DOHH2 (cell line): ENCODE results near the gene IFT57.

Source experiments
- H3F3A ChIP-seq: fragments of 200-600 bp; sonication (generic), shearing (Covaris generic); 2 replicates; pipeline ENCODE4 v1.6.0; 2016; ENCODE audit warnings: antibody characterized with exemption, mild to moderate bottlenecking; ENCODE audit not compliant: control insufficient read depth, insufficient read depth
- H3K27ac ChIP-seq: fragments of 200-600 bp; sonication (generic); 2 replicates; pipeline ENCODE4 v1.5.1; 2014; ENCODE audit warnings: low read depth, mild to moderate bottlenecking, low read length, moderate library complexity
- H3K27me3 ChIP-seq: fragments of 200-600 bp; sonication (generic); 2 replicates; pipeline ENCODE4 v1.6.1; 2014; ENCODE audit warnings: mild to moderate bottlenecking, low read length, mixed read lengths; ENCODE audit not compliant: control insufficient read depth
- H3K36me3 ChIP-seq: fragments of 200-600 bp; sonication (generic); 2 replicates; pipeline ENCODE4 v1.6.1; 2014; ENCODE audit warnings: mild to moderate bottlenecking, low read length, moderate library complexity, mixed read lengths; ENCODE audit not compliant: control insufficient read depth
- H3K4me1 ChIP-seq: fragments of 200-600 bp; sonication (generic); 2 replicates; pipeline ENCODE4 v1.6.1; 2014; ENCODE audit warnings: mild to moderate bottlenecking, low read length, mixed read lengths; ENCODE audit not compliant: control insufficient read depth
- H3K4me2 ChIP-seq: fragments of 200-600 bp; sonication (generic); 2 replicates; pipeline ENCODE4 v1.6.0; 2014; ENCODE audit warnings: mild to moderate bottlenecking, low read length, moderate library complexity
- H3K4me3 ChIP-seq: fragments of 200-600 bp; sonication (generic); 2 replicates; pipeline ENCODE4 v1.5.1; 2014; ENCODE audit warnings: mild to moderate bottlenecking, low read length, mixed read lengths
- H3K79me2 ChIP-seq: fragments of 200-600 bp; sonication (generic); 2 replicates; pipeline ENCODE4 v1.6.1; 2014; ENCODE audit warnings: mild to moderate bottlenecking, low read length, mixed read lengths; ENCODE audit not compliant: control insufficient read depth
- H3K9me2 ChIP-seq: fragments of 200-600 bp; sonication (generic); replicated peaks from 2 replicates; pipeline ENCODE4 v1.6.1; 2014; ENCODE audit warnings: mild to moderate bottlenecking, low read length, mixed read lengths; ENCODE audit not compliant: control insufficient read depth
- H3K9me3 ChIP-seq: fragments of 200-600 bp; sonication (generic); 2 replicates; pipeline ENCODE4 v1.6.1; 2014; ENCODE audit warnings: antibody characterized with exemption, low read length, mixed read lengths; ENCODE audit not compliant: control insufficient read depth, insufficient read depth
- H4K20me1 ChIP-seq: fragments of 200-600 bp; sonication (generic); 2 replicates; pipeline ENCODE4 v1.6.0; 2014; ENCODE audit warnings: low read depth, mild to moderate bottlenecking, antibody characterized with exemption, low read length, moderate library complexity; ENCODE audit not compliant: control insufficient read depth, insufficient read depth
- EZH2phosphoT487 ChIP-seq: fragments of 200-600 bp; sonication (generic); IDR thresholded peaks from 2 replicates; pipeline ENCODE4 v1.6.1; 2017; ENCODE audit warnings: borderline replicate concordance, mild to moderate bottlenecking, antibody characterized with exemption, low read length, moderate library complexity, mixed read lengths
- TF ChIP-seq, protein P1 (sequence below): fragments of 200-600 bp; sonication (generic); IDR thresholded peaks from one replicate; pipeline ENCODE4 v1.5.1; 2014; ENCODE audit warnings: antibody characterized with exemption, mild to moderate bottlenecking, low read depth, low read length; ENCODE audit not compliant: poor library complexity, severe bottlenecking

The IFT57 gene

DNA sequence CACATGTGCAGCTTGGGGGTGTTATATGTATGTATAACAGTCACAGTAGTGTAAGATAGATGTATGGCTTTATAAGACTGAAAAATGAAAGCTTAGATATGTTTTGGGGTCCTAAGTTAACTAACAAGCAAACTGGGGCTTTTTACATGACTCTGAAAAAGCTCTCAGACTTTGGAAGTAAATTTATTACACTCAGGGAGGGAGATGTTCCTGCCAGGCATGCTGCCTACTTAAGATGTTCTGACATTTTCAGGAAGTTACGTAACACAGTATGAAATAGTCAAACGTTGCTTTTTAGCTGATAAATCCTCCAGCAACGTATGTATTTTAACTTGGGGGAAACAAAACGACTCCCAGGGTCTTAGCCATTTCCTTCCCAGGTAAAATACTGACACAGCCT lies 1.7 kb upstream of the IFT57 start:
- Histone ChIP-seq H3K9me3 (no peaks in the 10 kb centered on the region), H3K27ac (peak overlapping the region; percentile 71), H3F3A (peaks cover 4% of the 10 kb centered on the region; the same call in 1 of the 2 replicates), H3K4me1 (peaks cover 38% of the 10 kb centered on the region), H3K27me3 (no peaks in the 10 kb centered on the region), H3K4me3 (peak overlapping the region; percentile 90), H3K79me2 (peaks cover 38% of the 10 kb centered on the region), H3K4me2 (peak overlapping the region; percentile 98), H4K20me1 (no peaks in the 10 kb centered on the region), H3K36me3 (no peaks in the 10 kb centered on the region), H3K9me2 (no peaks in the 10 kb centered on the region)
- TF ChIP-seq, protein P1, sequence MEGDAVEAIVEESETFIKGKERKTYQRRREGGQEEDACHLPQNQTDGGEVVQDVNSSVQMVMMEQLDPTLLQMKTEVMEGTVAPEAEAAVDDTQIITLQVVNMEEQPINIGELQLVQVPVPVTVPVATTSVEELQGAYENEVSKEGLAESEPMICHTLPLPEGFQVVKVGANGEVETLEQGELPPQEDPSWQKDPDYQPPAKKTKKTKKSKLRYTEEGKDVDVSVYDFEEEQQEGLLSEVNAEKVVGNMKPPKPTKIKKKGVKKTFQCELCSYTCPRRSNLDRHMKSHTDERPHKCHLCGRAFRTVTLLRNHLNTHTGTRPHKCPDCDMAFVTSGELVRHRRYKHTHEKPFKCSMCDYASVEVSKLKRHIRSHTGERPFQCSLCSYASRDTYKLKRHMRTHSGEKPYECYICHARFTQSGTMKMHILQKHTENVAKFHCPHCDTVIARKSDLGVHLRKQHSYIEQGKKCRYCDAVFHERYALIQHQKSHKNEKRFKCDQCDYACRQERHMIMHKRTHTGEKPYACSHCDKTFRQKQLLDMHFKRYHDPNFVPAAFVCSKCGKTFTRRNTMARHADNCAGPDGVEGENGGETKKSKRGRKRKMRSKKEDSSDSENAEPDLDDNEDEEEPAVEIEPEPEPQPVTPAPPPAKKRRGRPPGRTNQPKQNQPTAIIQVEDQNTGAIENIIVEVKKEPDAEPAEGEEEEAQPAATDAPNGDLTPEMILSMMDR = no peak

DNA sequence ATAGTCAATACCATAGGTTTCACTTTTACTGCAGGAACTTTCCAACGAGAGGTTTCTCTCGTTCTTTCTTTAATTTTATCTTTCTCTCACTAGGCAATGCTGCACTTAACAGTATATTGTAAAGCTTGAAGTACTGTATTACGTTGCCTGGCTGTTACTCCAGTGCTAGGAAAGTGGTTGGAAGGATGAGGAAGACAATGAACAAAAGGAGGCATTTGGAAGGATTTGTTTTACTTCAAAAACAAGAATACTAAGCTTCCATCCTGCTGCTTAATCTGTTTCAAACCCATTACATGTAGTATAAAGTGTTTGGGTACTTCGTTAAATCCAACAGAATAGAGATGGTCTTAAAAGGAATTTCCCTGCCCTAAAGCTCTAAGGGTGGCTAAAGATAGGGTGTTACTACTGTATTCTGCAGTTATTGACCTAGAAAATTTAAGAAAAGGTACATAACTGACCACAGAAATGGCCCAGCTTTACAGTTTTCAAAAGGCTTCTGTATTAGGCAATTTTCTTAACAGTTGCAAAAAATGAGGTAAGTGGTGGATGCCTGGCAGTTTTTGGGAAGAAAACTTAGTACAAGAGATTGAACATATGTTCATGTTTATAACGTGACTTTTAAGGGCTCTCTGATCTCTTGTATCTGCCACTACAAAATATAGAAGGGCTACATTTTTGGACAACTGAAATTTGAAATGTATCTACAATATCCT lies 785 bp upstream of the IFT57 start:
- H3K4me2 ChIP-seq = peak overlapping the region; percentile 98
- peaks cover 47% of the 10 kb centered on the region for H3K4me1 ChIP-seq
- no peaks in the 10 kb centered on the region for H3K9me3 ChIP-seq
- H3K79me2 ChIP-seq = peaks cover 47% of the 10 kb centered on the region
- peak overlapping the region; percentile 90 for H3K4me3 ChIP-seq
- H3K27ac ChIP-seq = peak overlapping the region; percentile 71
- peaks cover 4% of the 10 kb centered on the region; the same call in 1 of the 2 replicates for H3F3A ChIP-seq
- no peaks in the 10 kb centered on the region for H4K20me1 ChIP-seq
- H3K36me3 ChIP-seq = peaks cover 8% of the 10 kb centered on the region
- no peaks in the 10 kb centered on the region for H3K9me2 ChIP-seq
- TF ChIP-seq, protein P1 = no peak
- TF ChIP-seq EZH2phosphoT487 = no peak
- H3K27me3 ChIP-seq = no peaks in the 10 kb centered on the region

GRCh38 chr3:108221393-108221792 lies 831 bp downstream of the IFT57 start:
- peaks cover 20% of the 10 kb centered on the region for H3K36me3 ChIP-seq
- H3K27me3 ChIP-seq = no peaks in the 10 kb centered on the region
- no peaks in the 10 kb centered on the region for H4K20me1 ChIP-seq
- no peaks in the 10 kb centered on the region for H3K9me3 ChIP-seq
- peaks cover 52% of the 10 kb centered on the region for H3K4me1 ChIP-seq
- H3K27ac ChIP-seq = peak overlapping the region; percentile 87
- H3K4me2 ChIP-seq = peak overlapping the region; percentile 89
- TF ChIP-seq EZH2phosphoT487 = no peak
- H3F3A ChIP-seq = peaks cover 4% of the 10 kb centered on the region; the same call in 1 of the 2 replicates
- H3K79me2 ChIP-seq = peaks cover 55% of the 10 kb centered on the region
- H3K9me2 ChIP-seq = no peaks in the 10 kb centered on the region
- peak overlapping the region; percentile 90 for H3K4me3 ChIP-seq

GRCh38 chr3:108219336-108219735 lies 2.9 kb downstream of the IFT57 start:
- H3K9me3 ChIP-seq = no peaks in the 10 kb centered on the region
- no peaks in the 10 kb centered on the region for H3K27me3 ChIP-seq
- H3K4me1 ChIP-seq = peaks cover 56% of the 10 kb centered on the region
- no peaks in the 10 kb centered on the region for H4K20me1 ChIP-seq
- H3K4me2 ChIP-seq = peak overlapping the region; percentile 89
- H3K79me2 ChIP-seq = peaks cover 67% of the 10 kb centered on the region
- H3K27ac ChIP-seq = peak overlapping the region; percentile 87
- no peak for TF ChIP-seq EZH2phosphoT487
- TF ChIP-seq, protein P1 = no peak
- no peaks in the 10 kb centered on the region for H3K9me2 ChIP-seq
- peak overlapping the region; percentile 90 for H3K4me3 ChIP-seq
- H3K36me3 ChIP-seq = peaks cover 38% of the 10 kb centered on the region
- H3F3A ChIP-seq = peaks cover 4% of the 10 kb centered on the region; the same call in 1 of the 2 replicates
